ENCODE data around the gene EGF.

Gene EGF

GRCh38 chr4:109959195-109959594 lies 46.5 kb downstream of the EGF start:
- DNase-seq (ENCODE audit: low read depth), result no peak

DNA sequence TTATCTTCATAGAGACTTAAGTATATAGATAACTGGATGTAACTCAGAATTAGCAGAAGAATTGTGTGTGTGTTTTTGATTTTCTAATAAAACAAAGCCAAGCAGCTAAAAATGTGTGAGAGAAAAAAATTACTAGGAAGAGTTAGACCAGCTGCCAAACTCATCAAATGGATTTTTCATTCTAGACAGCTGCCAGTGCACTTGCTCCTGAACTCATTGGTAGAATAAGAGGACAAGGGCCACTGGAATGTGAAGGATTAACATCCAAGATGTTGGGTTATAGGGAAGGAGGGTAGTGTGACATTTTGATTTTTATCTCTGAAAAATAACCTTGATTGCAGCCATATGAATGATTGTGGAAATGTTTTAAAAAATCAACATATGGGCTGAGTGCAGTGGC lies 49.7 kb downstream of the EGF start:
- no peak for DNase-seq (ENCODE audit: low read depth)

GRCh38 chr4:109966891-109967481 lies 54.3 kb downstream of the EGF start:
- no peak for DNase-seq (ENCODE audit: low read depth)

GRCh38 chr4:109967798-109968520 lies 55.3 kb downstream of the EGF start:
- no peak for DNase-seq (ENCODE audit: low read depth)

DNA sequence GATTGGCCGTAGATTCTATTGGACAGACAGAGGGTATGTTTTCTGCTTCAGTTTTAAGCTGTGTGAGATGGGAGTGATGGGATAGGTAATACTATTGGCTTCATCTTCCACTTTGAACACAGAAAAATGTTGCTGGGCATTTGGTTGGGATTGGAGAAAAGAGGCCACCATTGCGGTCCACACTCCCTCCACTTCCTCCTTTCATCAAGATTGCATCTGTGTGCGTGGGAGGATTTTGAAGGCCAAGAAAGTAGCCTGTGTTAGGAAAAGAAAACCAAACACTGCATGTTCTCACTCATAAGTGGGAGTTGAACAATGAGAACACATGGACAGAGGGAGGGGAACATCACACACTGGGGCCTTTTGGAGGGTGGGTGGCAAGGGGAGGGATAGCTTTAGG lies 56.4 kb downstream of the EGF start:
- DNase-seq (ENCODE audit: low read depth), result no peak

- DNase-seq (ENCODE audit: low read depth), result no peak
Measured at GRCh38 chr4:109969919-109970318, 57.2 kb downstream of the EGF start.

- no peak for DNase-seq (ENCODE audit: low read depth)
Measured at GRCh38 chr4:109972786-109973528, 60.3 kb downstream of the EGF start.

GRCh38 chr4:109973529-109973905 lies 60.8 kb downstream of the EGF start:
- DNase-seq (ENCODE audit: low read depth), result no peak

DNA sequence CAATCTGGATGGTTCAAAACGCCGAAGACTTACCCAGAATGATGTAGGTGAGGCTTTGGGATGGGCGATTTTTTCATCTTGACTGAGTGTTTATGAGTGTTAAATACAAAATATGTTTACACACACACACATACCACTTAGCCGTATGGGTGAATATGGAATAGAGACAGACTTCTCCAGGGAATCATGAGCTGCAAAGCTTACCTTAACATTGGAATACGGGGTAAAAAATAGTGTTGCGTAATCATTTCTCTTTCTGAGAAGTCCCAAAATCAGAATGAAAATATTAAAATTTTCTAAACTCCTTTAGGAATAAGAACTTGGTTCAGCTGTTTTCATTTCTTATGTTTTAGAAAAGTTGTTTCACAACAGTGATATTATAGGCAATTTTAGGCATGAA lies 63.5 kb downstream of the EGF start:
- DNase-seq (ENCODE audit: low read depth), result no peak

DNA sequence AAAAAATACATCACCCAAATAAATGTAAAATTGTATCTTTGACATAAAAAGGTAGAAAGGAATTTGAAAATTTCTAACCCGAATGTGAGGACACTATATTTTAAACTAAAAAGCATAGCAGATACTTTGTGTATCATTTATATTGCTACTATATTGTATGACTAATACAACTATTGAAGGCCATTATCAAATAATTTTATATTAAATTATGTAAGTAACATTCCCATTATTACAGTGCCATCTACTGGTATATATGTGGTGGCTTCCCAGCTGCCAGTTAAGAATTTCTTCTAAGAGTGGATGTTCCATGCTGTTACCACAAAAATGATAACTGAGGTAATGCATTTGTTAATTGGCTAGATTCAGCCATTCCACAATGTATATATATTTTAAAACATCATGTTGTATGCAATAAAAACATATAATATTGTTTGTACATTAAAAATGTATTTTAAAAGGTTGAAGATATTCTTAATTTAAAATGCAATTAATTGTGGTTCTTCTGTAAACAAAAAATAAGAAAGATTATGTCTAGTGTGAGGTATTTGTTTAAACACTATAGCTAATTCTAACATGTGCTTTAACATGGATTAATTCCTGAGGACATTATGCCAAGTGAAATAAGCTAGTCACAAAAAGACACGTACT lies 65.3 kb downstream of the EGF start:
- no peak for DNase-seq (ENCODE audit: low read depth)

DNA sequence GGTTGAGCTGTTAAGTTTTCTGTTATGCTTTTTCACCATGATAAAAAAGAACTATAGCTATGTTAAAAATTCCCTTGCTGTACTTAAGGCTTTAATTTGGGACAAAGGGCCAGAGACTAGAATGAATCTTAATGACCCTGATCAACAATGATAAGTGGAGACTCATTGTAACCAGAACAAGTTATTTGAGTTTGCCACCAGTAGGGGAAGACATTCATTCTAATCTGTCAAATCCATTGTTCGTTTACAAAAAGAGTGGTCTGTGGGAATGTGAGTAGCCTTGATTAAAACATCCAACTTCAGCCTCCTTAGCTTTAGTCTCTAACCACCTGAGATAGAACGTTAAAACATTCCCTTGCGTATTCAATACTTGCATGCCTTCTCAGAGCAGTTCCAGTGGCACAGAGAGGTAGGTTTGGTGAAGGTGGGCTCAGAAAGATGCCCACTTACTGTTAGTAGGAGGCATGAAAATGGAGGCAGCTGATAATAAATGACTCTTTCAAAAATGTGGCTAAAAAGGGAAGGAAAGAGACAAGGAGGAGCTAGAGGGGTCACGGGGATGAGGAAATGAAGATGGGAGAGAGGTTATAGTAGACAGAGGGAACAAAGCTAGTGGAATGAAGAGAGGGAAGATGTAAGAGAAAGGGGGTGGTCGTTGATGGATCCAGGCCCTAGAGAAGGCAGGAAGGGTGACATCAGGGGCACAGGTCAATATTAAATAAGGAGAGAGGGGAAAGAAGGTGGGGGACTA lies 66.2 kb downstream of the EGF start:
- DNase-seq (ENCODE audit: low read depth), result no peak

DNA sequence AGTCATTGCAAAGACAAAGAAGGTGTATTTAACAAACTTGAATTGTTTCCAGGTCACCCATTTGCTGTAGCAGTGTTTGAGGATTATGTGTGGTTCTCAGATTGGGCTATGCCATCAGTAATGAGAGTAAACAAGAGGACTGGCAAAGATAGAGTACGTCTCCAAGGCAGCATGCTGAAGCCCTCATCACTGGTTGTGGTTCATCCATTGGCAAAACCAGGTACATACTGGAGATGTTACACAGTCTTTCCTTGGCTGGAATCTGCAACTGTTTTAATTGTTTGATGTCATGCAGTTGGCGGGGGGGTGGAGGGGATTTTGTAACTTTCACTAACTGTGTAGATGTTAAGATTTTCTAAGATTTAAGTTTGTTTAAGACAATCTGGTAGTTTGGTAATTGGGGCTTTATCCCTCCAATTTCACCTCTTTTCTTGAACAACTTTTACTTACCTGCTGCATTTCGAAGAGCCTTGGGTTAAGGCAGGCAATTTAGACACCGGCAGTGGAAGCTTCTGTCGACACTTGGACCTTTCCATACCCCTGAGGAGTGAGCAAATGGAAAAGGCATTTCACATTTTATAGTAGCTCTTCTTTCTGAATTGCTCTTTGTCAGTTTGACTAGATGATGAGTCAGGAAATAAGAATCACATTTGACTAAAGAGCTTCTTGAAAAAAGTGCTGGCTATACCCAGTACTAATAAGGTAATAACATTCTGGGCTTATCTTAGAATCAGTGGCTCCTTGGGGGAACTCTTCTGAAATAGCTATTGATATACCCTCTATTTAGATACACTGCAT lies 67.4 kb downstream of the EGF start:
- DNase-seq (ENCODE audit: low read depth), result no peak

DNA sequence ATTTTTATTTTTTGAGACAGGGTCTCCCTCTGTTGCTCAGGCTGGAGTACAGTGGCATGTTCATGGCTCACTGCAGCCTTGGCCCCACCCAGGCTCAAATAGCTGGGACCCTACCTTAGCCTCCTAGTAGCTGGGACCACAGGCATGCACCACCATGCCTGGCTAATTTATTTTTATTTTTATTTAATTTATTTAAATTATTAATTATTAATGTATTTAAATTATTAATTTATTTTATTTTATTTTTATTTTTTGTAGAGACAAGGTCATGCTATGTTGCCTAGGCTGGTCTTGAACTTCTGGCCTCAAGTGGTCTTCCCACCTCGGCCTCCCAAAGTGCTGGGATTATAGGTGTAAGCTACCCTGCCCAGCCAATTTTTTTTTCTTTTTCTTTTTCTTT lies 69.3 kb downstream of the EGF start:
- DNase-seq (ENCODE audit: low read depth), result no peak

DNA sequence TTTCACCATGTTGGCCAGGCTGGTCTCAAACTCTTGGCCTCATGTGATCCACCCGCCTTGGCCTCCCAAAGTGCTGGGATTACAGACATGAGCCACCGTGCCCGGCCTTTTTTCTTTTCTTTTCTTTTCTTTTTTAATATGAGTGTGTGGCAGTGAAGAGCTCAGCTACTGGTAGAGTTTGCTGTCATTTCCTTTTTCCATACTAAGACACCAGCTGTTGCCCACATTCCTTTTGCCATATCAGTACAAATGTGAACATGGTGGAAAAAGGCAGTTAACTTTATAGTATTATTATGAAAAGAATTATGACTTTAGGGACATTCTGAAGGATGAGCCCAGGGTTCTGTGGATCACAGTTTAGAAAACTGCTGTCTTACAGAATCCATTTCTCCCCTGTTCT lies 69.8 kb downstream of the EGF start:
- DNase-seq (ENCODE audit: low read depth), result no peak

GRCh38 chr4:109985993-109986974 lies 73.6 kb downstream of the EGF start:
- DNase-seq (ENCODE audit: low read depth), result no peak

- DNase-seq (ENCODE audit: low read depth), result no peak
Measured at GRCh38 chr4:109989044-109989443, 76.4 kb downstream of the EGF start.

DNA sequence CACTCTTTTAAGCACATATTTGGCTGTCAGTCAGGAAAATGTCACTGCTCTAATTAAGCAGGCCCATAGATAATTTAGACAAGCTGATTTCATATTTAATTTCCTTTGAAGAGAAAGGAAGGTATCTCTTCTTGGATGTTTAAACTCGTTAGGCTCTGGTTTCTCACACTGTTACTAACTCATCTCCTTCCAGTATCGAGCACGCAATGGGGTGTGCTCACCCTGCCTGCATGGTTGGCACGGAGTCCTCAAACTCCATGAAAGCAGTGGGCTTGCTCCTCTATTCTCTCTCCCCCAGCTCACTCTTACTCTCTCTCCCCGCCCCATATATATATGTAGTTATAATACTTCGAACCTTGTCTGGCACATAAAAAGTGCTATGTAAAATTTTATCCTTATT lies 76.9 kb downstream of the EGF start:
- DNase-seq (ENCODE audit: low read depth), result no peak

GRCh38 chr4:109990261-109991257 lies 77.9 kb downstream of the EGF start:
- no peak for DNase-seq (ENCODE audit: low read depth)

DNA sequence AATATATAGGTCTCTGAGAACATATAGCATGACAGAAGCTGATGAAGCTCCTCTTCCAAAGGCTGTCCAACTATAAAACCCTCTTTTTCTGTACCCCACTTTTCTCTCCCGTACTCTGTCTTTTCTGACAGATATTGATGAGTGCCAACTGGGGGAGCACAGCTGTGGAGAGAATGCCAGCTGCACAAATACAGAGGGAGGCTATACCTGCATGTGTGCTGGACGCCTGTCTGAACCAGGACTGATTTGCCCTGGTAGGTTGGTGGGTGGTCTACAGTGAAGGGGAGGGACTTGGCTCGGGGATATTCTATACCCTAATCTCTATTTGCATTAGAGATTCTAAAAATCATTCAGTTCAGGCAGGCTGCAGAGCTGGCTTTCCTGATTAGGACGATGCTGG lies 80.4 kb downstream of the EGF start:
- DNase-seq (ENCODE audit: low read depth), result no peak
